T-helper 1 cell treated with Interleukin-12 subunit alpha and Interleukin-12 subunit beta and Interleukin-4 antibody, amounts not matched to agents 30 ng/mL and 1 ng/mL, for 36 hours (primary cell): ENCODE measurements around the gene GRHL3. TPM values are rescaled to one million over a fixed set of nuclear protein-coding genes. Genes with fewer than 3 reads are reported as not detected.

Experiments used
- intact Hi-C: fragments of 100-400 bp; cut with micrococcal nuclease; formaldehyde crosslinking; loops from one replicate; pipeline ENCODE4 v1.15.1; 2024
- total RNA-seq: library from RNA; stranded (reverse); gene quantifications from 2 replicates; pipeline ENCODE4 v1.2.3, GENCODE V29; 2022

GRHL3 gene
- total RNA-seq, 1 donor from 2014 or later, result 0.59 TPM

DNA sequence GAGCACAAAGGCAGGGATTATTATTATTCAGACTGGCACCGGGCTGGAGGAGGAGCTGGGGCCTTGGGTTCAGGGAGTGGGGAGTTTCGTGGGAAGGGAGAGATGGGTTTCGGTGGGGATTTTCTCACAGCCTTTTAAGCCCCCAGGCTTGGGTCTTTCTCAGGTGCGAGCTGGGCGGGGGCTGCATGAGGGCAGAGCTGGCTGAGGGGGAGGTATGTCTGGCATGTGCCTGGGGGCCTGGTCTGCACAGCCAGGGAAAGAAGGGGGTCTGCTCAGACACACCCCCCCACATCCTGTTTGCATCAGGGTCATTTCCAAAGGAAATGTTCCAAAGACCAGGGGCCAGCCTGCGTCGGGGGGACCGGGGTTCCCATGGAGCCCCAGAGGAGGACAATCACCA lies 21.6 kb downstream of the GRHL3 start:
- intact Hi-C loops, result no loop called here

DNA sequence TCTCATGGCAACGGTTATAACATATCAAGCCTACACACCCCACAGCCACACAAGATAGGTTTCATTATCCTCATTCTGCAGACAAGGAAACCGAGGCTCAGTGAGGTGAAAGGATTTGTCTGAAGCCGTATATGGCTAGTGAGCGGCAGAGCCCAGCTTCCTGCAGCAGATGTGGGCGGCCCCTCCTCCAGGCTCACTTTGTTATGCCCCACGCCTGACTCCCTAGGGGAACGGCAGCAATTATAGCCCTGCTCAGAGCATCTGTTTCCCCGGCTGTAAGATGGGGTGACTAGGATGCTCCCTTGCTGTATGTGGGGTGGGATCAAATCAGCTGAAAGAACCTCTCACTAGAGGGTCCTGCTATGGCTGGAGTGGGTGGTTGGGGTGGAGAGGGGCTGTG lies 22.1 kb downstream of the GRHL3 start:
- intact Hi-C loops, result no loop called here

DNA sequence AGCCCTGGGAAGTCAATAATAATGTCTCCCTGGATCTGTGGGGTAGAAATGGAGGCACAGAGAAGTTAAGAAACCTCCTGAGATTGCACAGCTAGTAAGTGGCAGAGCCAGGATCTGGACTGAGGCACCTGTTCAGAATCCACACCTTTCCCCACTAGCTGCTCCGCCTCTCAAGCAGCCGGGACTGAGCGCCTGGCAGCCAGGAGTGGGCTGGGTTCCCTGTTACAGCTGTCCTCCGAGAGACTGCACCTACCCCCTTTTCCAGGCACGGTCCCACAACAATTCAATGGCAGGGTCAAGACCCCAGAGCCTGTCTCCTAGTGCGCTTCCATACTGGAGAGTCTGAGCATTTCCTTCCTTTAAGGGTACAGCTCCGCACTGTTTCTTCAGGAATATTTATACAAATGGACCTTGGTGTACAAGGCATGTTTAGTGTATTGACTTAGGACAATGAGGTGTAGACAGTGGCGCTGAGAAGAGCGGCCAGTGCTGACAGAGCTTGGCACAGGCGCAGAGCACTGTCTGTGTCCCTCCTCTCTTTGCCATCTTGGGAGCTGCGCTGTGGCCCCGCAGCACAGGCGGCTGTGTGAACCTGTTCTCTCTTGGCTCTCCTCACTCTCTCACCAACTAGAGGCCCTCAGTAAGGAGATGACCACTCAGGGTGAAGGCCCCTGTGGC lies 24.4 kb downstream of the GRHL3 start:
- intact Hi-C loops, result no loop called here

DNA sequence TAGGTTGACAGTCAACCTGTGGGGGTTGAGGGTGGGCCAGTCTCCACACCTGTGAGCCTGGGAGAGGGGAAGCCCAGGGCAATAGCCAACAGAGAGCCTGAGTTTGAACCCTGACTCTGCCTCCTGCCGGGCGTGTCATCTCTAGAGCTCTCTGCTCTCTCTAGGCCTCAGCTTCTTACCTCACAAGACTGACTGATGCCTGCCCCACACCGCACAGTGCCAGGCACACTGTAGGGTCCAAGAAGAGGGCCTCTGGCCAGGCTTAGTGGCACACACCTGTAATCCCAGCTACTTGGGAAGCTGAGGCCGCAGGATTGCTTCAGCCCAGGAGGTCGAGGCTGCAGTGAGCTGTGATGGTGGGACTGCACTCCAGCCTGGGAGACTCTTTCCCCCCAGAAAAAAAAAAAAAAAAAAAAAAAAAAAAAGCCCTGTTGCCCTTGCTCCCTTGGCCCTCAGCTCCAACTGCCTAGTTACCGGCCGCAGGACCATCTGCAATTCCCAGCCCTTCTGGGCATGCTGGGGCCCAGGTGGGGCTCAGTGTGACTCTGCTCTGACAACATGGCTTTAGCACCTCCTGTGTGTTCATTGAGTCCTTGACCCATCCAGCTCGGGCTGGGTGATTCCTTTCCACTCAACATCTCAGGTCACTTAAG lies 25.1 kb downstream of the GRHL3 start:
- intact Hi-C loops, result no loop called here

DNA sequence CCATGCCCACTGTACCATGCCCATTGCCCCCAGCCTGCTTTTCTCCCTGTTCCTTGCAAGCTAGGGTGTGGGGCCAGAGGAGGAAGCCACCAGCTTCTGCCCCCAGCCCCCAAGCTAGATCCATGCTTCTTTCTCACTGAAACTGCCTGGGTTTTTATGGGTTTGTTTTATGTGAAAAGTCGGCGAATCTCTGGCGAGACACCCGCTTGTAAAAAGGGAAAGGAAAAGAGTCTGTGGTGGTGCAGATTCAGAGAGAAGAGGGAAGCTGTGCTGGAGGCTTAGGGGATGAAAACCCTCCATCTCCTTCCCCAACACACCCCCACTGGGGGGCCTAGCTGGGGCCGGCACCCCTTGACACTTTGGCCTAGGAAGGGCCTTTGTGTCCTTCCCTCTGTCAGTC lies 26.2 kb downstream of the GRHL3 start:
- intact Hi-C loops, result no loop called here

DNA sequence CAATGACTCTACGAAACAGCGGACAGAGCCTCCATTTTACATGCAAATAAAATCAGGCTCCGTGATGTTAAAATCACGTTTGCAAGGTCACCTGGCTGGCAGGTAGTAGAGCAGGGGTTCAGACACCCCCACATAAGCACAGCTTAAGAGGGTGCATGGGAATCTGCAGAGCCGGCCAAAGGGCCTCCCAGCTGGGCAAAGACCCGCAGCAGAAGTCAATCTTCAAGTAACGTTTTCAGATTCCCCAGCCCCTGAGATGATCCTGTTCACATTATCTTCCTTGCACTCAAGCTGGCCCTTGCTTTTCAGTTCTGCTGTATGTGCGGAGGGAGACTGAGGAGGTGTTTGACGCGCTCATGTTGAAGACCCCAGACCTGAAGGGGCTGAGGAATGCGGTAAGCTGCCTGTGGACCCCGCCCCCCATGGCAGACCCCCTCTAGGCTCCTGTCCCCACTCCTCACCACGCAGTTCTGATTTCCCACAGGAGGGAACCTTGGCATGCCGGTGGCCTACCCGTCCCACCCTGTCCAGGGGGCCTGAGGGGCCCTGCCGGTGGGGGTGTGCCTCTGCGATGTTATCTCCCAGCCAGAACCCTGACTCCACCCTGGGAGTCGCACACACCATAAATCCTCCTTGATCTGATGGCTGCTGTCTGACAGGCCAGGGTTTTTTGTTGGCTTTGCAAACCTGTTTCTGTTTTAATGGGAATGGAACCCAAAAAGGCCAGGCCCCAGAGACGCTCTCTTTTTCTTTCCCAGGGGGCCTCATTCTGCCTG lies 28.2 kb downstream of the GRHL3 start:
- intact Hi-C loops, result no loop called here

DNA sequence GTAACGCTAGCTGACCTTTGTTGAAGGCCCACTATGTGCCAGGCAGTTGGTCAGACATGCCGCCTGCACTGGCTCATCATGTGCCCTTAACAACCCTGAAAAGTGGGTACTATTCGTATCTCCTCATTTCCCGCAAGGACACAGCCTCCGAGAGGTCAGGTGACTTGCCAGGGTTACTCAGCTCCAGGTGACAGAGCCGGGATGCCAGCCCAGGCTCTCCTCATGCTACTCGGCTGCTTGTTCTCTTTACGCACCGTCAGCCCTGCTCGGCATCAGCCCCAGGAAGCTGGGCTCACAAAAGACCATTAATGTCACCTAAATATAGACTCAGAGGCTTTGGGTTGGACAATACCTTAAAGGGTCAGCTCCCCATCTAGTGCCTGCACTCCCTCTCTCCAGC lies 29.0 kb downstream of the GRHL3 start:
- intact Hi-C loops, result no loop called here

DNA sequence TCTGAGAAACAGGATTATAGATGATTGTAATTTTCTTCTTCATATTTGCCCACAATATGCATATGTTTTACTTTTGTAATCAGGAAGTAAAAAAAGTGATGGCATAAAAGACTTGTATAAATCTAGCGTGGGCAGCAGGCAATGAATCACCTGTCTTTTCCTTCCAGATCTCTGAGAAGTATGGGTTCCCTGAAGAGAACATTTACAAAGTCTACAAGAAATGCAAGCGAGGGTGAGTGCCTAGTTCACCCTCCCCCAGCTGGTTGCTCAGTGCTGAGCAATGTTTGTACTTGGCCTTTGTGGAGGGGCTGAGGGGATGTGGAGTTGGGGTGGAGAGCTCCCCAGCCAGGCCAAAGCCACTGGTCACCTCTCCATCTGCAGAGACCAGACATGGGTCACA lies 30.7 kb downstream of the GRHL3 start:
- intact Hi-C loops, result loop anchor here (2.0 kb wide), 1 partner anchor 27 kb away; no protein-coding TSS in a partner anchor

DNA sequence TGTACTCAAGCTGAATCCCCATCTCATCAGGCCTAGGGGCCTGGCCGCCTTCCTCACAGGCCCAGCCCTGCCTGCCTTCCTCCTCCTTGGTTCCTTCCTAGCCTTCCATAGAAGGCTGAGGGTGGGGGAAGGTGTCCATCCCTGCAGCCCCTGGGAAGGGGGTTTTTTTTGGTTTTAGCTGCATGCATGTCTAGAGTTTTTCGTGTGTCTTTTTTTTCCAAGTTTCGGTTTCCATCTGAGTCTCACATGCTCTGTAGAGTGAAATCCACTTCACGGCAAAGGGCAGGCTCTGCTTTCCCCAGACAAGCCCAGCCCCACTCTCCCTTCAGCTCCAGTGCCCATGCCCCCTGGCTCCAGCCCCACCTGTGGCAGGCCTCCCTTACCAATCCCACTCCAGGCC lies 32.1 kb downstream of the GRHL3 start:
- intact Hi-C loops, result loop anchor here (1.0 to 2.0 kb wide), 3 partner anchors 14 to 33 kb away; no protein-coding TSS in a partner anchor

DNA sequence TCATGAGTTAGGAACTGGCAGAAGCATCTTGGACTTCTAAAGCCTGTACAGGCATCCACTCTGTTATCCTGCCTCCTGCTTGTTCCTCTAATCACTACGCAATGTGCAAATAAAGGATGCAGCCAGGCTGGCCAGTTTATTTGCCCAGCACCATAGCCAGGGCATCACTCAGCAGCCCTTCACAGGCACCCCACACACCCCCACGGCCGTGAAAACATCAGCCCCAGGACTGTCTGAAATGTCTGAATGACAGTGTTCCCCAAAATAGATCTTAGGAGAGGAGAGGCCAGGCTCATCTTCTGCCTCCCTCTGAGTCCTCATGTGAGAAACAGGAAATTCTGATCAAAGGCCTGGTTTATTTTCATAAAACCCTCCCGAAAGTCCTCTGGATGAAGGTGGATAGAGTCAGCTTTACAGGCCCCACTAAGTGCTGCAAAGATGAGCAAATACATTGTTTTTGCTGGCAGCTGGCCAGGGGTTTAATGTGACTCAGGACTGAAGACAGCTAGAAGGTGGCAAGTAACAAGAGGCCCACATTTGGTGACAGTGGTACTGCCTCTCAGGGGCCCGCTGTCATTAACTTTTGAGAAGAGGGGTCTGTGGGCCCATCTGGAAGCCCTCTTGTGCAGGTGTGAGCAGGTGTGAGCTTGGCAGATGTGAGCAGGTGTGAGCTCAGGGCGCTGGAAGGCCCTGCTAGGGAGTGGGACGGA lies 32.9 kb downstream of the GRHL3 start:
- intact Hi-C loops, result loop anchor here (1.0 to 2.0 kb wide), 3 partner anchors 13 to 32 kb away; no protein-coding TSS in a partner anchor

DNA sequence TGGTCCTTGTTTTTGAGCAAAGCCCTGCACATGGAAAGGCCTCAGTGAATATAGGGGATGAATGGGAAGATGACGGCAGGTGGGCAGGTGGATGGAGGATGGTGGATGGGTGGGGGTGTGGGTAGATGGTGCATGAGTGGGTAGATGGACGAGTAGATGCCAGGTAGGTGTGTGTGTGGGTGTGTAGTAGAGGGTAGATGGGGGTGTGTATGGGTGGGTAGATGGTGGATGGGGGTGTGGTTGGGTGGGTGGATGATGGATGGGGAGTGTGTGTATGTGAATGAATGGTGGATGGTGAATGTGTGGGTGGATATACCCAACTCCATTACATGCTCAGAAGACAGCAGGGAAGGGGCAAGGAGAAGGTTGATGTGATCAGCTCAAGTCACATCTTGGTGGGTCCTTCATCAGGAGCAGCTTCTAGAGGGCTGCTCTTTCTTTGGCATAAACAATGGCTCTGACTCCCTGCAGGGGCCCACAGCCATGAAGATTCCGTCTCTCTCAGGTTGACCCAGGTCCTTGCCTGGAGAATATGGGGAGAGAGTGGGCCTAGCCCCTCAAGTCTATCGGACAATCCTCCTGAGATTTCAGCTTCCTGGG lies 34.2 kb downstream of the GRHL3 start:
- intact Hi-C loops, result no loop called here

DNA sequence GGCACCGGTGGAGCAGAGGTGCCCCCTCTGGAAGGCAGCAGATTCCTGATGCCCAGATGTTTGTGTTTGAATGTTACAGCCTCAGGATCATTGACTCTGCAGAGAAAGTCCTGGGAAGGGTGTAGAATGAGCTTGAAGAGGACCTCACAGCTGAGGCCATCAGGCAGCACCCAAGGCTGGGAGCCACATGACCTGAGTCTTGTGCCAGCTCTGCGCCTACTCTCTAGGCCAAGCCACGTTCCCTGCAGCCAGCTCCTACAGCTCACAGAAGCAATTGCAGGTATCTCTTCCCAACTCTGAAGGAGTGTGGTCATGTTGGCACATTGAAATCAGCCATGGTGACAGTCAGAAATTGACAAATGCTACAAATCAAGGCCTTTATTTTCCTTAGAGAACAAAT lies 36.3 kb downstream of the GRHL3 start:
- intact Hi-C loops, result no loop called here

DNA sequence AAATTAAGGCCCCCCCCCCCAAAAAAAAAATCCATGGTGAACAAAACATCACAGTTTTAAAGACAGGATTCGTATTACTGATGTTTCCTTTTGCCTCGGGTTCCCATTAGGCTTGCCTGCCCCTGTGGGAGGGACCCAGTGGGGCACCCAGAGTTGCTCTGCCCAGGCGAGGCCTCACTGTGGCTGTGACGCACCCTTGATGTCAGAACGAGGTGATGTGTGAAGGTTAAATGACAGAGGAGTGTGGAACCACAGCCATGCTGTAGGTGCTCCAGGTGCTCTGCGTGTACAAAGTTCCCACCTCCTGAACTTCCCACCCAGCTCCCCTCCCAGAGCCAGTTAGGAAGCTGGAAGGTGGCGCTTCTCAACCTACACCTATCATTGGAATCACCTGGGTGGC lies 37.9 kb downstream of the GRHL3 start:
- intact Hi-C loops, result no loop called here

DNA sequence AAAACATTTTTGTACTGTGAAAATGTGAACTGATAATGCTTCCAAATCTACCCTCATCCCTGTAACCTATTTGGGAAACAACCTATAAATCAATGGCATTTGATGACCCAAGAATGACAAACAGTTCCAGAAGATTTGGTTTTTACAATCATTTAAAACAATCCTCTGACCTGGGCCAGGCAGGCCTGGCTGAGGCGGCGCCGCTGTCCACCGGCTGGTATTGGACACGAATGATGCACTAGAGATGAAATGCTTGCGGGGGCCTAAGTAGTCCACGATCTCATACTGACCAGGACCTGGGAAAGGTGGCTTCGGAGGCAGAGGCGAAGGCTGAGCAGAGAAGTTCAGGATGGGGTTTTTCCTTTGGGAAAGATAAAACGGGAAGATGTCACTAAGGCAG lies 41.5 kb downstream of the GRHL3 start:
- intact Hi-C loops, result no loop called here

DNA sequence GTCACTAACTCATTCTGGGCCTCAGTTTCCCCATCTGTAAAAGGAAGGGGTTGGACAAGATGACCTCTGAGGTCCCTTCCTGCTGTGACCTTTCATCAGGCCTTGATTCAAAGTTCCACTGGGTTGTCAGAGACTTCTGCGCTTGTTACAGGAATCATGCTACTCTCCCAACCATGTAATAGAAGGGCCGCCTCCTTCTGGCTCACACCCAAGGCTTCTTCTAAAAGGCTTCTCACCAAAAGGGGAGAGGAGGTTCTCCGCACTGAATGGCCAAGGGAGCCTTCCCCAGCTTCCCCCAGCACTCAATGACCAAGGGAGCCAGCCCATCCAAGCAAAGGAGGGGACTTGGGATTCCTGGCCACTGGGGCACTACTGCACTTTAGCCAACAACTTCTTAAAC lies 42.7 kb downstream of the GRHL3 start:
- intact Hi-C loops, result no loop called here

DNA sequence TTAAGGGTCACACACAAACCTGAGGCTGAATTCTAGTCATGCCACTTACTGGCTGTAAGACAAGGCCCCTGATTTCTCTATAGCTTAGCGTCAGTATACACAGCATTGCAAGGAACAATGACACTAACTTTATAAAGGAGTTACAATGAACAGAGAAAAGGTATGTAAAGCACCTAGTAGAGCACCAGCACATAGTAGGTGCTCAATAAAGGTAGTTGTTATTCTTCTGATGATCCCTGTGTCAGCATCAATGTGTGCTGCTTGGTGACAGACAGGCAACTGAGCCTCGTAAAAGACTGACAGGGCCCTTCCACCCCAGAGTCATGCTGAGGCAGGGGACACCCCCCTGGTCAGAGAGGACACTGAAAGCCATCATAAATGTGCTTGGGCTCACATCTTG lies 43.2 kb downstream of the GRHL3 start:
- intact Hi-C loops, result no loop called here

DNA sequence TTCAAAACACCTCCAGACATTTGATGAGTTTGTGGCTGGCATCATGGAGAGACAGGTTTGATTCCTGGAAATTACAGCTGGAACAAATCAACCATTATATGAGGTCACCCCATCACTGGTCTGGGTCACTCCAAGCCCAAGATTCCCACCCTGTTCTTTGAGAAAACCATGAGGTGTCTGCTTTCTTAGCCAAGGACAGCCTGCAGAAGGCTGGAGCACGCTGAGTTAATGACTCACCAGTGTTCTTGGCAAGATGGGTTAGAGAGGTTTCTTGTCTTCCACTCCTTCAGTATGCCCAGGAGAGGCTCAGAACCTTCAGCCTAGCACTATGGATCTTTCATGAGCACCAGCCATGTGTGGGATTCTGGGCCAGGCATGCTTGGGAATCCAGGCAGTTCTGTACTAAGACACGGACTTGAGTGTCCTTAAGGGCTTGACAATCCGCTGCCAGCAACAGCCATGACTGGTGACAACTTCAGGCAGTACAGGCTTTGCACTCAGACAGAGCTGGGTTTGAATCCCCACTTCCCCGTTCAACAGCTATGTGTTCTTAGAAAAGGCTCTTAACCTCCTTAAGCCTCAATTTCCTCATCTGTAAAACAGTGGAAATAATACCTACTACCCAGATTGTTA lies 43.9 kb downstream of the GRHL3 start:
- intact Hi-C loops, result no loop called here

DNA sequence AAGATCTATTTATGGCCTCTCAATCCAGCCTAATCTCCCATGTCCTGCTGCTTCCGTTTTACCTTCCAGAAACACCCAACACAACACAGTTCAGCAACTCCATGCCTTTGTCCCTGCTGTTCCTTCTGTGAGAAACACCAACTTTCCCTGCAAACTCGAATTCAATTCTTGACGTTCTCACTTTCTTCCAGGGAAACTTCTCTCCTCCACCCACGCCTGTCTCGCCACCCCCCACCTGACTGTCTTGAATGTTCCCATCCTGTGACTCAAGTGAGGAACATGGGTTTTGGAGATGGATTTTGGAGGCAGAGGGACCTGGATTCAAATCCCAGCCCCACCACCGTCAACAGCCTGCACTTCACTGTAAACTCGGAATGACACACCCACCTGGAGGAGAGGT lies 44.8 kb downstream of the GRHL3 start:
- intact Hi-C loops, result loop anchor here (2.0 kb wide), 1 partner anchor 41 kb away; no protein-coding TSS in a partner anchor

DNA sequence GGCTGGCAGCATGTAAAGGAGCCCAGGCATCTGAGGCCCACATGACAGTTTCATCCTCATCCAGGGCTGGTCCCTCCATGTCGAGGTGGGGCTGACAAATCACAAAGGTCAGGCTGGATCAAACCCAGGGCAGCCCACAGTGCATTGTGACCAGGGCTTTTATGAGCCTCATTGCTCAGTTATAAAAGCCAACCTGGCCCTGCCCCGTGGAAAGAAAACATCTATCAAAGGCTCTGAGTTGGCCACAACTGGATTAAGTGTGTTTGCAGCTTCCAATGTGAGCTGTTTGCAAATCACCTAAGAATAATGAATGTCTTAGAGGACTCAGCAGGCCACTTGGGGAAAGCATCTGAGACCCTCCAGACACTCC lies 45.4 kb downstream of the GRHL3 start:
- intact Hi-C loops, result loop anchor here (2.0 kb wide), 1 partner anchor 42 kb away; no protein-coding TSS in a partner anchor

DNA sequence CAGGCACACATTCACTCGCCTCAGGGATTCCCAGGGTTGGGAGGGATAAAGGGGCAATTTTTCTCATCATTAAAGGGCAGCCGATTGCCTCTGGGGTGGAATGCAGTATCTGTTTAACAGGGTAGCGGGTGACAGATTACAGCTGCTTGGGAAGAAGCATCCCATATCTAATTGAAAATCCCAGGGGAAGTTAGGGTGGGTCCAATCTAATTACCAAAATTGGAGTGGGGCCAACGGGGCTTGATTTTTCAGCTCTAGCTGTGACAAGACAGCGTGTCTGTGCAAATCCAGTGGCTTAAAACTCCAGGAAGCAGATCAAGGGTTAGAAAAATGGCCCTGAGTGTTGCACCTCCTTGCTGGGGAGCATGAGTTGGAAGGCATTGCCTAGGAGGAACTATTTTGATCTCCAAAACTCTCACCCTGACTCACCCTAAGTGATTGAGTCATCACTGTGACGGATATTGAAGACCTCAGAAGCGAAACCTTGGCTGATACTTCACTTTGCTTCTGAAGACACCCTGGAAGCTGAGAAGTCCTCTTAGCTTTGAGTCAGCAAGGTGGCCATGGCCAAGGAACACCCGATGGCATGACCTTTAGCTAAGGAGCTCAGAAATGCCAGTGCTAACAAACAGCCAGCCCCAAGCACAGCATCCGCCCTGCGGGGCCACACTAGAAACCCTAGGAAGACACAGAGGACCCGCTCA lies 46.0 kb downstream of the GRHL3 start:
- intact Hi-C loops, result loop anchor here (1.0 to 2.0 kb wide), 3 partner anchors 14 to 42 kb away; no protein-coding TSS in a partner anchor
